Activated CD4-positive, alpha-beta T cell treated with anti-CD3 and anti-CD28 coated beads, Interleukin-2, amount 50 U/mL, for 16 hours (primary cell): ENCODE data around the gene NSMF.
A peak's percentile ranks its signal among the peaks of the same experiment; 100 is the strongest.

ENCODE experiments used
- DNase-seq: peaks from one replicate; pipeline ENCODE4 v3.0.0-alpha.2; 2020

The NSMF gene

DNA sequence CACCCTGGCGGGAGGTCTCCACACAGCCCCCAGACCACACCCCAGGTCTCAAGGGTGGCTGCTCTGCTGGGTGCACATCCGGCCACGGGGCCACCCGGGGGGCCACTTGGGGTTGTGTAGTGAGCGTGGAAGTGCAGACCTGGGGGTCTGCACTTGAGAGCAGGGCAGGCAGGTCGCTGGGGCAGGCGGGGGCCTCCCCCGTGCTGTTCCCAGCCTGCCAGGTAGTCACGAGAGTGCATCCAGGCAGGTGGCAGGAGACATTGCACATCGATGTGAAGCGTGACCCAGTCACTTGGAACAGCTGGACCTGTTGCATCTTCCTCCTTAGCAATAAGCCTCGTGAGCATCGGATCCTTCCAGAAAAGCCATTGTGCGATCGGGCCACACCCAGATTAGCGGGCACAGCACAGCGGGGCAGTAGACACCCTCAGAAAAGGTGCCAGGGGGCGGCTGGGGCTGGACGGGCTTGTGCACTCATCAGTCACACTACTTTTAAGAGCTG, 13.2 kb downstream of the NSMF start:
- no peak for DNase-seq

DNA sequence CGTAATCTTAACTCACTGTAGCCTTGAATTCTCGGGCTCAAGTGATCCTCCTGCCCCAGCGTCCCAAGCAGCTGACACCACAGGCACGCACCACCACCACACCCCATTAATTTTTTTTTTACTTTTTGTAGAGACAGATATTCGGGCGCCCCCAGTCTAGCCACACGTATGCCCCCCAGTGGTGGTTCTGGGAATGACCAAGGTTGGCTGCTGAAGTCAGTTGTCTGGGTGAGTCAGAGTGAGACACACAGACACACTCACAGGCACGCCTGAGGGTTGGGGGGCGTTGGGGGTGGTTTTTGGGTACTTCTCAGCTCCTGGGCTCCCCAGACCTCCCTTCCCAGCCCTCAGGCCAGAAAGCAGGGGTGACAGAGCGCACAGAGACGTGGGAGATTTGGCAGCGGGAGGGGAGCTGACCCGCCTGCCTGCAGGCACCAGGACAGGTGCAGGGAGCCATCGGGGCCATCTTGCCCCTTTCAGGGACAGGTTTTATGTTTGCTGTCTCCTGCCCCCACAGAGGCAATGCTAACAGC, 13.8 kb downstream of the NSMF start:
- peak; percentile 89 for DNase-seq

DNA sequence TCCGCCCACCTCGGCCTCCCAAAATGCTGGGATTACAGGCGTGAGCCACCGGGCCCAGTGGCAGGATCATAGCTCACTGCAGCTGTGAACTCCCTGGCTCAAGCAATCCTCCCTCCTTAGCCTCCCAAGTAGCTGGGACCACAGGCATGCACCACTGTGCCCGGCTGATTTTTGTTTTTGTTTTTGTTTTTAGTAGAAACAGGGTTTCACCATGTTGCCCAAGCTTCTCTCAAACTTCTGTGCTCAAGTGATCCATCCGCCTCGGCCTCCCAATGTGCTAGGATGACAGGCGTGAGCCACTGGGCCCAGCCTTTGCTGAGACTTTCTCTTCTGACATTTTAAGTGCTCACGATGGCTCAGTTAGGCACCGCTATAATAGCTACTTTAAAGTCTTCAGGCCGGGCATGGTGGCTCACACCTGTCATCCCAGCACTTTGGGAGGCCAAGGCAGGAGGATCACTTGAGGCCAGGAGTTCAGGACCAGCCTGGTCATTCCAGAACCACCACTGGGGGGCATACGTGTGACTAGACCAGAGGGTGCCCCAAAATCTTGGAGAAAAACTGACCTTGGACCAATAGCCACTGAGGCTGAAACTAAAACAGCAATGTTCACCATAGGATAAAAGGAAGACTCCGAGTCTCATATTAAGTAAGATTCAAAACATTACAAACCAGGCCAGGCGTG, 14.9 kb downstream of the NSMF start:
- DNase-seq: no peak

DNA sequence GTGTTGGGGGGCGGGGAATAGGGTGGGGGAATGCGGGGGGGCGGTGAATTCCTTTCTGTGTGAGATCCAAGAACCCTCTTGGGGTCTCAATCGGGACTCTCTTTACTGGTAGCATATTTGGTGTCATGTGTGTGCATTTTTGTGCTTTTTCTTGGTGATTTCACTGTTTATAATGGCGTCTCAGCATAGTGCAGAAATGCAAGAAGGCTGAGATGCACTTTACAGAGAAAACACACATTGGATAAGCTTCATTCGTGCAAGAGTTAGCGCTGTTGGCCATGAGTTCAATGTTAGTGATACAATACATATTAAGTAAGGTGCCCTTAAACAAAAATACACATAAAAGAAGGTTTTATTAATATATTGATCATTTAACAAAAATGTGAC, 17.2 kb downstream of the NSMF start:
- DNase-seq: no peak

DNA sequence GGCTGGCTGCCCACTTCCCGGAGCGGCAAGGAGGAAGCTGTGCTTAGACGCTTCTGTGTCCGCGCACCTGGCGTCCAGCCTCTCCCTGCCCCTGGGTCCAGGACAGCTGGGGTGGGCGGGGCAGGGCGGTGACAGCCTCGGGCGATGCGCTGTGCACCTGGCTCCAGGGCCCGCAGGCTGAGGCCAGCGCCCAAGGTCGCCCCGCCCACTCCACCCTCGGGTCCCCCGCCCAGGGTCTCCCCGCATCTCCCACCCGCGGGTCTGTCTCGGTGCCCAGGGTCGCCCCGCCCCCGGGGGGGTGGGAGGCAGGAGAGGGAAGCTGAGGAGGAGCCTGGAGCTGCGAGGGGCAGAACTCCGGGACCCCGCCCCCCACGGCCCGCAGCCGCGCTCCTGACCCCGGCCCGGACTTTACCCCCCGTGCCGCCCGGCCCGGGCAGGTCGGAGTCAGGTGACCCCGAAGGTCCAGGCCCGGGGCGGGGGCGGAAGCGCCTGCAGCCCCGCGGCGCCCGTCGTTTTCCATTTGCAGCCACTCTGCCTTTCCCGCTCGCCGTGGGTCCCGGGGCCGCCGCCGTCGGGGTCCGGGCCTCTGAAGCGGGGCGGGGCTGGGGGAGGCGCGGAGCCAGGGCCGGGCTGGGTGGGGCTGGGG, 17.7 kb downstream of the NSMF start, which contains the start of gene ENTPD8:
Gene ENTPD8 (minus strand): TSS at position 69 of the 646 bp plus-strand sequence. CDS start 3,072 bp downstream, outside the sequence.
- no peak for DNase-seq

DNA sequence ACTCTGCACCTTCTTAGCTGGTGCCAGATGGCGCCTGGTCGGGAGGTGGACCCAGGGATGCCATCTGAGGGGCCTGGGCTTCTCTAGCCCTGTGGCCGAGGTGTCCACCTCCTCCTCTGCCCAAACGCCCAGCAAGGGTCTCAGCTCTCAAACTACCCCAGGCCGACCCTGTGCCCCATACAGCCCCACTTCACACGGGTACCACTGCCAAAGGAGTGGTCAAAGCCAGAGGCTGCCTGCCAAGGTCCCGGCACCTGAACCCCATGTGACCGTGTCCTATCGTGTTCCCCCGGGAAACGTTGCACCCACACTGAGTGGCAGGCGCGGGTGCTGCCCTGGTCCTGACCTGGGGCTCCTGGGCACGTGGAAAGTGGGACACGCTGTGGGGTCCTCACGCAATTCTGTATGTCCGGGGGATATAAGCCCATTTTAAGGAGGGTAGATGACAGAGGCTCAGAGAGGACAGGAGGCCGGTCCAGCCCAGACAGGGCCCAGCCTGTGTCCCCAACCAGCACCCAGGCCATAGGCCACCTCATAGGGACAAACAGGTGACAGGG, 19.9 kb downstream of the NSMF start:
- no peak for DNase-seq

DNA sequence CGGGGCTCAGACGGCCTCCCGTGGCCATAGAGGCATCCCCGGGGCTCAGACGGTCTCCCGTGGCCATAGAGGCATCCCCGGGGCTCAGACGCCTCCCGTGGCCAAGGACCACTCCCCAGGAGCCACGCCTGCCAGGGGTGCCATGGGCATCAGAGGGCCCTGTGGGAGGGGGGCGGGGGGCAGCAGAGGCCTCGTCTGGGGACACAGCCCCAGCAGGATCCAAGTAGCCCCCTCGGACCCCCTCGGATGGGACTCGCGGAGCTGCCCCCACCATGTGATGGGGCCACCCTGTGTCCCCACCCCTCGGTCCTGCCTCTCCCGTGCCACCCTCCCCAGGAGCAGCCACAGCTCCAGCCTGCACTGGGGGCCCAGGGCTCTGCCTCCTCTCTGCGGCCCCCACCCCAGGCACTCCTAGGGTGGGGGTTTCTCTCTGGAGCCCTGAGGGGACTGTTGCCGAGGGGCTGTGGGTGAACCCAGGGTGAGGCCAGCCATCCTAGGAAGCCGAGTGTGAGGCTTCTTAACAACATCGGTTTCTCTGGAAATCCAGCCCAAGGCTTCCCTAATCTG, 20.5 kb downstream of the NSMF start:
- DNase-seq: no peak

DNA sequence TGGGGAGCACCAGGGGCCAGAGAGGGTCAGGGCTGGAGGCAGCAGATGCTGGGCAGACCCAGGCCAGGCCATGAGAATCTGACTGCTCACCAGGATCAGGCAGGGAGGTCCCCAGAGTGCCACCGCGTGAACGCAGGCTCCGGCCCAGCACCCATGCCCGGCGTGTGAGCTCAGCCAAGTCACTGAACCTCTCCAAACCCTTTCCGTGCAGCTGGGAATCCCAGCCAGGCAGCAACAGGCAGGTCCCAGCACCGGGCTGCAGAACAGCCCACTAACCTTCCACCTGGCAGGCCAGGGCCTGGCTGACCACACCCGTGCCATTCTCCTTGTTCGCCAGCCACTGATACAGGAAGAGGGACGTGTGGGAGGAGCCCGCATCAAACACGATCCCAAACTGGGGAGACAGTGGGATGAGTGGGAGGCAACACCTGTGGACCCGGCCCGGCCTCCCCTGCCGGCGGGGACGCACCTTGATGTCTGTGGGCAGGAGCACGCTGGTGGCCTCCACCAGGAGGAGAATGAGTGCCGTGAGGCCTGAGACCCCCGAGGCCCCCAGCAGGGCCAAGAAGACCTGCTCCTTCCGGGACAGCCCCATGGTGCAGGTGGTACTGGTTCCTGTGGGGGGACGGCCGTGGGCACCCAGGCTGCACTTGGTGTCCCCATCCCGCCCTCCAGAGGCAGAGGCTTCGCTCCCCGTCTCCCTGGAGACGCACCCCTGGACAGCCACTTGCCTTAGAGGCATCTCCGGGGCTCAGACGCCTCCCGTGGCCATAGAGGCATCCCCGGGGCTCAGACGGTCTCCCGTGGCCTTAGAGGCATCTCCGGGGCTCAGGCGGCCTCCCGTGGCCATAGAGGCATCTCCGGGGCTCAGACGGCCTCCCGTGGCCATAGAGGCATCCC, 21.2 kb downstream of the NSMF start:
- DNase-seq: no peak

DNA sequence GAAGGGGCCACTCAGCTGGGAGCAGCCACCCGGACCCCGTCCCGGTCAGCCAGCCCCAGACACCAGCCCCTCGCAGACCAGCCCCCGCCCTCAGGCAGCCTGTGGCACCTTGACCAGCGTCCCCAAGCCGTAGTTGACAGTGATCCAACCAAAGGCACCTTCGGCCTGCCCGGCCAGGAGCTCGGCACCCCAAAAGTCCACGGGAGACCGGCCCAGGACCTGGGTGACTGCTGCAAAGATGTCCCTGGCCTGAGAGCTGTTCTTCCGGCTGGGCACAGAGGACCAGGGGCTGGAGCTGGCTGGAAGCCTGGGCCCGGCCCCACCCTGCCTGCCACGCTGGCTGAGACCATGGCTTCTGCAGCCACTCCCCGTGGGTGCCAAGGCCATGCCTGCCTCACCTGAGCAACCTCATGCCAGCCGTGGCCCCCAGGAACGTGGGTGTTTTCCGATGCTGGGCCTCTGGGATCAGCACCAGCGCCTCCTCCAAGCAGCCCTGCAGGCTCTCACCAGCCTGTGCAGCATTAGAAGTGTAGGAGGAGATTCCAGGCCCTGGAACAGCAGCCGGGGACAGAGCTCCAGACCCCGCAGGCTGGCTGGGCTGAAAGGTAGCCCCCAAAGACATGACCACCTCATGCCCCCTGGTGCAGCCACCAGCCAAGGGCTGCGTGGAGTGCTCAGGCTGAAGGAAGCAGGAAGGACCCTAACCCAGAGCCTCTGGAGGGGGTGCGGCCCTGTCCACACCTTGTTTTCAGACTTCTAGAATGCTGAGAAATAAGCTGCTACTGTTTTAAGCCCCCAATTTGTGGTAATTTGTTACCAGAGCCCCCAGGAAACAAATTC, 22.2 kb downstream of the NSMF start:
- DNase-seq: no peak

DNA sequence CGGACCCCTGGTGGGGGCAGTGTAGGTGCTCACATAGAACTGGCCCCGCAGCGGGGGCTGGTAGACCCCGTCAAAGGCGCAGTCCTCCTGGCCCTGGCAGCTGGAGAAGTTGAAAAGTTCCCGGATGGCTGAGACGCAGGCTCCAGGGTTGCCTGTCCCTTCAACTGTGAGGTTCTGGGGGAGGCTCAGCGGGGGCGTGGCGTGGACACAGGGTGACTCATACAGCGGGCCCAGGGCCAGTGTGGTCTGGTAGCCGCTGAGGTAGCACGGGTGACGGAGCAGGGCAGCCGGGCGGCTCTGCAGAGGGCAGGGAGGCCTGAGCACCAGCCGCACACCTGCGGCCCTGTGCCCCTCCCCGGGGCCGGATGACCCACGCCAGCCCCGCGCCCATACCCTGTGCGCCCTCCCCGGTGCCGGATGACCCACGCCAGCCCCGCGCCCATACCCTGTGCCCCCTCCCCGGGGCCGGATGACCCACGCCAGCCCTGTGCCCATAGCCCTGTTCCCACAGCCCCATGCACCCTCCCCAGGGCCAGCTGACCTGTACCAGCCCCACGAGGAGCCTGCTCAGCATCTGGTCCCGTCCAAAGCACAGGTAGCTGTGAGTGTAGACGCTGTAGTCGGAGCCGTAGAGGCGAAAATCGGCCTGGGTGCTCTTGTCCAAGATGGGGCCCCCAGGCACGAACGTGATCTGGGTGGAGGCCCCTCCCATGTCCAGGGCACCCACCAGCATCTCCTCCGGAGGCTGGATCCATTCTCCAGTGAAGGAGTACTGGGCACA, 23.0 kb downstream of the NSMF start:
- no peak for DNase-seq

DNA sequence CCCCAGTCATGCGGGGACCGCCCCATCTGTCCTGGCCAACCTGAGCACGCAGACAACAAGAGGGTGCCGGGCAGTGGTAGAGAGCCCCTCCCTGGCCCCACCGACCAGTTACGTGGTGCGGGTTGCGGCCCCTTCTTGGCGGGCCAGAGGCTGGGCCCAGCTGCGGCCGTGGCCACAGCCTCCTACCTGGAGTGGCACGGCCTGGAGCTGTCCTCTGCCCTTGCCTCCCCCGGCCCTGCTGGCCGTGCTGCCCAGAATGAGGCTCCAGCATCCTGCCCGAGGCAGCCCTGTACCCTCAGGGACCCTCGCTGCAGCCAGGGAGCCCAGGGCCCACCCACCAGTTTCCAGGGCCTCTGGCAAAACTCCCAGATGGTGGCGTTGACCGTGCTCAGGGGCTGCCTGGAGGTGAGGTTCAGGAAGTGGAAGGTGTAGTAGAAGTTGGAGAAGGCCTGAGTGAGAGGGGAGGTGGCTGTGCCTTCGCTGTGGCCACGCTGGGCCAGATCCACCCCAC, 23.7 kb downstream of the NSMF start:
- DNase-seq: no peak

DNA sequence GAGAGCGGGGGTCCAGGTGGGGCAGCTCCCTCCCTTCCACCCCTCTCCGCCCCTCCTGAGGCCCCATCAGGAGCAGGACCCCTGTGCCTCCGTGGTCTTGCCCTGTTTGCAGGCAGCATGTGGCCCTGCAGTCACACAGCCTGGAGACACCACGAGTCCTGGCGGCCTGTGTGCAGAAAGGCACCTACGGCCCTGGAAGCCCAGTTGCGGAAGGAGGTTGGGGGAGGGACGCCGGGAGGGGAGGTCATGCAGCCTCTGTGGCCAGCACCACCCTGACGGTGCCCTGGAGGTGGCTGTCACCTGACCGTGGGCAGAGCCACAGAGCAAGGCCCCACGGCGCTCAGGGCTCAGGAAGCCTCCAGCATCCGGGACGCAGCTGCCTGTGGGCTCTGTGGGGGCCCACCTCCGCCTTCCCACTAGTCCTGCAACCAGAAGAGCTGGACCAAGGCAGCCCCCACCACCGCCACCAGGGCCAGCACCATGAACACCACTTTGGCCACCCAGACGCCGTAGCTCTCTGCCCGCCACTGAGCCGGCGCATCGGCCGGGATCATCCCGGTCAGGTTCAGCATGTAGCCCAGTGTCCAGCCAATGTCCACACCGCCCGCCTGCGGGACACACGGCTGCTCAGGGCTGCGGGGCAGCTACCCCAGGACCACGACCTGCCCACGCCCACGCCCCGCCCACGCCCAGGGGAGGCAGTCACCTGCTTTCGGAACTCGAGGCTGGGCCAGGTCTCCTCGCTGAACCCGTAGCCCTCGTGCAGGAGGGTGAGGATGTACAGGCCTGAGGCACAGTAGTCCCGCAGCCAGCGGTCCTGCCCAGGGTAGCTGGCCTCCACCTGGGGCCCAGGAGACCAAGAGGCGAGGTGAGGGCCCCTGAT, 24.4 kb downstream of the NSMF start:
- DNase-seq: no peak

DNA sequence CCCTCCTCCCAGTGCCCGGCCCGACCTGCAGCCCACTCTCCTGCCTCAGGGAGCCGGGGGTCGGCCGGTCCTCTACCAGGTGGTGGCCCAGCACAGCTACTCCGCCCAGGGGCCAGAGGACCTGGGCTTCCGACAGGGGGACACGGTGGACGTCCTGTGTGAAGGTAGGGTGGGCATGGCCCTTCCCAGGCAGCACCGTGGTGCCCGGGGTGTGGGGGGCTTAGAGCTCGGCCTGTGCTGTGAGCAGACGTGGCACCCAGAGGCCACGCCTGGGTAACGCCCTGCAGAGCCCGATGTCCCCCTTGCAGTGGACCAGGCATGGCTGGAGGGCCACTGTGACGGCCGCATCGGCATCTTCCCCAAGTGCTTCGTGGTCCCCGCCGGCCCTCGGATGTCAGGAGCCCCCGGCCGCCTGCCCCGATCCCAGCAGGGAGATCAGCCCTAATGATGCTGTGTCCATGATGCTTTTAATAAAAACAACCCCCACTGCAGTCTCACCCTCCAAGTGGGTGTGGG, 25.2 kb downstream of the NSMF start:
- no peak for DNase-seq

DNA sequence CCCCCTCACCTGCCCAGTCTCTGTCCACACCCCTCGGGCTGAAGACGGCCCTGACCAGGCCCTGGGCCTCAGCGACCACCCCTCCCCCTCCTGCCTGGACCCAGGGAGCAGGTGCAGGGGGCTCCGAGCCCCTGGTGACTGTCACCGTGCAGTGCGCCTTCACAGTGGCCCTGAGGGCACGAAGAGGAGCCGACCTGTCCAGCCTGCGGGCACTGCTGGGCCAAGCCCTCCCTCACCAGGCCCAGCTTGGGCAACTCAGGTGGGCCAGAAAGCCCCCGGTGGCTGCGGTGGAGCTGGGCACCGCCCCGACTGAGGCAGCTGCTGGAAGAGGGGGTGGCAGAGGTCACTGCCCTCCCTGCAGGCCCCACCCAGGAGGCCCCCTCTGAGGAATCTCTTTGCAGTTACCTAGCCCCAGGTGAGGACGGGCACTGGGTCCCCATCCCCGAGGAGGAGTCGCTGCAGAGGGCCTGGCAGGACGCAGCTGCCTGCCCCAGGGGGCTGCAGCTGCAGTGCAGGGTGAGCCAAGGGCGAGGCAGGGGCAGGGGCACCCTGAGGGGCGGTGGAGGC, 25.7 kb downstream of the NSMF start:
- no peak for DNase-seq

DNA sequence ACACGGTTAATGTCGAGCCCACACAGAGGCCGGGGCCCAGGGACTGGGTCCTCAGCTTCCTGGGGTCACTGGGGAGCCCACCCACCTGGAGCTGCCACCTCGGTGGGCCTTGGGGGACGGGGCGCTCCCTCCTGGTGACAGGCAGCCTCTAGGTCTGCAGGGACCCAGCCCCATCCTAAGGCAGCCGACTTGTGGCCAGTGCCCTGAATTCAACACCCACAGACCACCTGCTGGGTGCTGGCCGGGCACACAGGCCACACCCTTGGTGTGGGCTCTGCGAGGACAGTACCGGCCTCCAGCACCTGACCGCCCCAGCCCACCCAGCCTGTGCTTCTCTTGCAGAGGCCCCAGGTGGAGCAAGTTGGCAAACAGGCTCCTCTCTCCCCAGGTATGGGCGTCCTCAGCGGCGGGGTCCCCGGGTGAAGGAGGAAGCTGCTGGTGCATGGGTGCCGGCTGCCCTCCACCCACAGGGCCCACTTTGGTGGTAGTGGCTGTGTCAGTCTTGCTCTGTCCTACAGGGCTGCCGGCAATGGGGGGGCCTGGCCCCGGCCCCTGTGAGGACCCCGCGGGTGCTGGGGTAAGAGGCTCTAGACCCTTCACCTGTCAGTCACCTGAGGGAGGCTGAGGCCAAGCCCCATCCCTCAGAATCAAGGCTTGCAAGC, 26.3 kb downstream of the NSMF start:
- DNase-seq: no peak

DNA sequence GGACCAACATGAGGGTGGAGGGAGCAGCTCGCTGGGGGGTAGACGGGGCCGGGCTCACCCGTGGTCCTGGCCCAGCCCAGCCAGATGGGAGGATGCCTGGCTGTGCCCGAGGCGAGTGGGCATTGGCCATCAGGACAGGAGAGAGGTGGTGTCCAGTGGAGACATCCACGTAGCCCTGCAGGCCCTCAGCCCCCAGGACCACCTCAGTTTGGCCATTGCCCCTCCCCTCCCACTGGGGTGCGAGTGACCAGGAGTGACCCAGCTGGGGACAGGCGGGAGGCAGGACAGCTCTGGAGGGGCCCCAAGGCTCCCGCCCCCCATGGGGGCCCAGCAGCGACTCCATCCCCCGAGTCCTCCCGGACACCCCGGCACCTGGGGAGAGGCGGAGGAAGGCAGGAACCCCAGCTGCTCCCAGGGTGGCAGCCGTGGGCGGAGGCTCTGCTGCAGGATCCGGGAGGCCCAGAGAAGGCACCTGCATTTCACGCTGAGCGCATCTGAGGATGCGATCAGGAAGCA, 27.7 kb downstream of the NSMF start:
- no peak for DNase-seq

DNA sequence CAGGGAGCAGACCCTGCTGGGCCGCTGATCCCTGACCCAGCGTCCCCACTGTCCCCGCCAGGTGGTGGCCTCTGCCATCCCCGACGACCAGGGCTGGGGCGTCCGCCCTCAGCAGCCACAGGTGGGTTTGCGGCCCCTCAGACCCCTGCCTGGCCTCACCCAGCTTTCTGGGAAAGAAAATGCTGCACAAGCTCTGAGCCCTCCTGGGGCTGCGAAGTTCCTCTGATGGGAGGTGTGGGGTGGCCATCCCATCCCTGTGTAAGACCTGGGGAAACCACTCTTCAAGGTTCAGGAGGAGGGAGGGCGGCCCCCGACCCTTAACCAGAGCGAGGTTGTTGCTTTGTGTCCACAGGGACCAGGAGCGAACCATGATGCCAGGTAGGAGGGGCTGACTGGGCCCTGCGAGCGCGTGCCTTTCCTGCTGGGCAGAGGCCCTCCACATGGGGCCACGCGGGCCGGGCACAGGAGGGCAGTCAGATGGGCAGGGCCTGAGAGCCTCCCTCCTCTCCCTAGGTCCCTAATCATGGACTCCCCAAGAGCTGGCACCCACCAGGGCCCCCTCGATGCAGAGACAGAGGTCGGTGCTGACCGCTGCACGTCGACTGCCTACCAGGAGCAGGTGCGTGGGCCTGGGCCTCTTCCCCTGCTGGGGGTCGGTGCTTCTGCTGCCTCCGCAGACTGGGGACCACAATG, 28.3 kb downstream of the NSMF start:
- no peak for DNase-seq
